Measurements from ENCODE around the gene MORC4. TPM values are rescaled to one million over a fixed set of nuclear protein-coding genes. Genes with fewer than 3 reads are reported as not detected.

The MORC4 gene
- total RNA-seq, 1 experiment from 2014 or later = 7.0 TPM

DNA sequence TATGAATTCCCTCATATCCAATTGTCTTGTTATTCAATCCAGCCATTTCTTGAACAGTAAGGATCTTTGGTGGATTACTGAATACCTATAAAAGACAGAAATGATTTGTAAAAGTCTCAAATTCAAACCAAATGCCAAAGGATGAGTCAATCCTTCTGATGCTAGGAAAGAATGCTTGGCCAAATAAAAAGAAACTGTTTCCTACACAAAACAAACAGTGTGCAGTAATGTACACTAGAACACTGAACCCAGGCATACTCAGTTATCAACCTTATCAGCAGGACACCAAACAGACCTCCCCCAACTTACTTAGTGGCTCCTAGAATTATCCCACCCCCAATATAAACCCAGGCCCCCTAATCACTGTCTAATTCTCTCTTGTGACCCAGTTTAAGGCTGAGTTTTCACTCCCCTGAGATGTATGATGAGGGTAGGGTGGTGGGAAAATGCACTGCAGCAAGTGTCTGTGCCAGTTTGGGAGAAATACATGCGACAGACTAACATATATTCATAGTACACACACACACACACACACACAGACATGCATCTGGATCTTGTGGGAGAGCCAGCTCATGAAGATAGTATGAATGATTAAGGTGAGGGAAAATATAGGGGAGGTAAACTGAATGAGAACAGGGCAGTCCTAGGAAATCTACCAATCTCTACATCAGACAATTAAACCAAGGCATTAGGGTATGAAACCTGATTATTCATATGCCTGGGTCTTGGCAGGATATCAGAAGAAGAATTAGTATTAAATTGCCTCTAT is 44.8 kb downstream of the MORC4 start:
- DNase-seq (ENCODE audit: low spot score) = no peak

DNA sequence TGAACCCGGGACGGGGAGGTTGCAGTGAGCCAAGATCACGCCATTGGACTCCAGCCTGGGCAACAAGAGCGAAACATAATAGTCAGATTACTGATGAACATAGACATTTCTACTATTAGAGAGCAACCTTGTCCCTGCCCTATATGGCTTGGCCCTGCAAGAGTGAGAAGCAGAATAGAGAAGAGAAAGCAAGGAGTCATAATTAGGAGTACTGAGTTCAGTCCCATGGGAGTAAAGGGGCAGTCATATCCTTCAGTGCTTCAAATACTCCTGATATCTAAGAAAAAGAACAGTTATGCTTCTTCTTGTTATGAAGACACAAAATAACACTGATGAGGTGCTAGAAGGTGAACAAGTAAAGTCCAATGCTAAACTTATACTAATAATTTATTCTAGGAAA is 46.0 kb downstream of the MORC4 start:
- DNase-seq (ENCODE audit: low spot score) = no peak
- in situ Hi-C loops (cut with HindIII; ENCODE audit: low sequenced_read_pairs) = no loop called here

More for the DNA sequence above, 44.8 kb downstream of the MORC4 start:
- in situ Hi-C loops (cut with HindIII; ENCODE audit: low sequenced_read_pairs) = no loop called here

DNA sequence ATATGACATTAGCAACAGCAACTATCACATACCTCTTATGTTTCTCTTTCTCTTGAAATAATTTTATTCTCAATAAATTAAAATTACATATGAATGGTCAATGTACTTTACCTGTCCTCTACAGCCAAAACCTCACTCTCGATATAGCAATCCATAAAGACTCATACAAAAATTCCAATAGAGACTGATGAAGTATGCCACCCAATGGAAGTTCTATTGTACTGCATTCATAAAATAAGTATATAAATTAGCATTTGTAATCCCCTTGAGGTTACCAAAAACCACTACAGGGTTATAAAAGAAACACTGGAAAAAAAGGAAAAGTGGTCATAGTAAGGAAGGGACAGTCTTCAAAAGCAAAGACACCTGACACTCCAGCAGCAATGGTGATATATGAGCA is 47.0 kb downstream of the MORC4 start:
- no peak for DNase-seq (ENCODE audit: low spot score)

DNA sequence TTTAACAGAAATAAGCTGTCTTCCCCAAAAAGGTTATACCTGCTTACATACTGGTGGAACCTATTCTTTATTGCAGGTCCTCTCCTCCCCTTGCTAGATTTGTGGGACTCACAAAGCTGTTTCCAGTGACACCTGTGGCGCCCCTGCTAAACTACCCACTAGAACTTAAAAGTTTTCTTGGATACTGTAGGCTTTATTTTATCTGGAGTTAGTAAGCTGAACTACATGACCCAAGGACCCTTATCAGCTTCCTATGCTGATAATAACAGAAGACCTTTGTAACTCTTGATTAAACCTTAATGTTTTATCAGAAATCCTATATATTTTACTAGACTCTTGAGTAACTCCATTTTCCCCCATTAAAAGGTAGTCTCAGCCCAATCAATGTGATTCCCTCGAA is 47.5 kb downstream of the MORC4 start:
- DNase-seq (ENCODE audit: low spot score) = no peak
- in situ Hi-C loops (cut with HindIII; ENCODE audit: low sequenced_read_pairs) = no loop called here

More for the DNA sequence above, 47.0 kb downstream of the MORC4 start:
- in situ Hi-C loops (cut with HindIII; ENCODE audit: low sequenced_read_pairs) = no loop called here

DNA sequence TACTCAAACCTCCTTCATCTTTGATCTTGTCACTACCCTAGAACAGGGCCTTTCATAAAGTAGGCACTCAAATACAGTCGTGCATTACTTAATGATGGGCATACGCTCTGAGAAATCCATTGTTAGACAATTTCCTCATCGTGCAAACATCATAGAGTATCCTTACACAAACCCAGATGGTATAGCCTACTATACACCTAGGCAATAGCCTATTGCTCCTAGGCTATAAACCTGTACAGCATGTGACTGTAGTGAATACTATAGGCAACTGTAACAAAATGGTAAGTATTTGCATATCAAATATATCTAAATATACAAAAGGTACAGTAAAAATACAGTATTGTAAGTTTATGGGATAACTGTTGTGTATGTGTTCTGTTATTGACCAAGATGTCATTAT is 47.9 kb downstream of the MORC4 start:
- DNase-seq (ENCODE audit: low spot score) = no peak
- in situ Hi-C loops (cut with HindIII; ENCODE audit: low sequenced_read_pairs) = no loop called here

DNA sequence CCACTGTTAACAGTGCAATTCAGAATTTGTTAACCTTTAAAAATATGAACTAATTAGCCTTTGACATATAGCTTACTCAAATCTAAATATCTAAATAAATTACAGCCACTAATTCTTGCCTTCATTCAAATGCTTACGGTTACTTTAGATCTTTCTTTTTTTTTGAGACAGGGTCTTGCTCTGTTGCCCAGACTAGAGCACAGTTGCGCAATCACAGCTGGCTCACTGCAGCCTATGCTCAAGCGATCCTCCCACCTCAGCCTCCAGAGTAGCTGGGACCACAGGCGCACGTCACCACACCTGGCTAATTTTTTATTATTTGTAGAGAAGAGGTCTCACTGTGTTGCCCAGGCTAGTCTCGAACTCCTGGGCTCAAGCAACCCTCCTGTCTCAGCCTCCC is 48.8 kb downstream of the MORC4 start:
- no peak for DNase-seq (ENCODE audit: low spot score)
- in situ Hi-C loops (cut with HindIII; ENCODE audit: low sequenced_read_pairs) = no loop called here

DNA sequence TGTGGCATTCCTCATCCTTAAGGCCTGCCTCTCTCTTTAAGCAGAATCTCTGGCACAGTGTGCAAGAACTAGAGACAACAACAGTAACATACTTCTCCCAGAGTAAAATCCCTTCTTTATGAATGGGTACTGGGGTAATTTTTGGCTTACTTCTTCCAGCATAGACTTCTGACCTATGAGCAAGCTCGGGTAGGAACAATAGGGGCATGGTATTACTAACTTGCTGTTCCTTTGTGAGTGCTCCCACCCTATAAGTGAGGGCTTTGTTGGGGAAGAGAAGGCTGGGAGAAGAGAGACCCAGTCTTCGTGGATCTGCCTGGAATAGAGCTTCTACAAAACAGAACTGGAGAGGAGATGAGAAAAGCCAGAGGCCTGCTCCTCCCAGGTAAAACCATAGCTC is 49.6 kb downstream of the MORC4 start:
- in situ Hi-C loops (cut with HindIII; ENCODE audit: low sequenced_read_pairs) = no loop called here

DNA sequence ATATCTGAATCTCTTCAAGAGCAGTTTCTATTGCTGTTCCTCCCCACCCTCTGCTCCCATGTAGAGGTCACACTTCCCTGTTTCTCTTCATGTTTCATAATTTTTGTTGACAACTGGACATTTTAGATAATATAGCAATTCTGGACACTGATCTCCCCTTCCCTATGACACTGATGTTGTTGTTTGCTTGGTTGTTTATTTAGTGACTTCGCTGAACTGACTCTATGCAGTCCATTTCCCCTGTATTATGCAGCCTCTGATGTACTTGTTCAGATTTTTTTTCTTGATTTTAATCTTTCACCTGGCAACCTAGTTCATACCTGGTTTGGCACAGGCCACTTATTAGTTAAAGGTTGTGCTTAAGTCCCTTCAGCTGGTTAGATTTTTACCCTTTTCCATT is 50.6 kb downstream of the MORC4 start:
- in situ Hi-C loops (cut with HindIII; ENCODE audit: low sequenced_read_pairs) = no loop called here
- no peak for DNase-seq (ENCODE audit: low spot score)

More for the DNA sequence above, 49.6 kb downstream of the MORC4 start:
- no peak for DNase-seq (ENCODE audit: low spot score)

DNA sequence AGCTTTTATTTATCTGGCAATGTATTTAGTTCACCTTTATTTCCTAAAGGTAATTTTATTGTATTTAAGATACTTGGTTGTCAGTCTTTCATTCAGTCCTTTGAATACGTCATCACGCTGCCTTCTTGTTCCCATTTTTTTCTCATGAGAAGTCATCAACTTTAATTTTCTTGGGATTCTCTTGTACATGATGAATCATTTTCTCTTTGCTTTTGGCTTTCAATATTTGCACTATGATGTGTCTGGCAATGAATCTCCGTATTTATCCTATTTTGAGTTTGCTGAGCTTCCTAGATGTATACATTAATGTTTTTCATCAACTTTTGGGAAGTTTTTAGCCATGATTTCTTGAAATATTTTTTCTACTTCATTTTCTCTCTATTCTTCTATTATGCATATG is 51.4 kb downstream of the MORC4 start:
- no peak for DNase-seq (ENCODE audit: low spot score)
- in situ Hi-C loops (cut with HindIII; ENCODE audit: low sequenced_read_pairs) = no loop called here

DNA sequence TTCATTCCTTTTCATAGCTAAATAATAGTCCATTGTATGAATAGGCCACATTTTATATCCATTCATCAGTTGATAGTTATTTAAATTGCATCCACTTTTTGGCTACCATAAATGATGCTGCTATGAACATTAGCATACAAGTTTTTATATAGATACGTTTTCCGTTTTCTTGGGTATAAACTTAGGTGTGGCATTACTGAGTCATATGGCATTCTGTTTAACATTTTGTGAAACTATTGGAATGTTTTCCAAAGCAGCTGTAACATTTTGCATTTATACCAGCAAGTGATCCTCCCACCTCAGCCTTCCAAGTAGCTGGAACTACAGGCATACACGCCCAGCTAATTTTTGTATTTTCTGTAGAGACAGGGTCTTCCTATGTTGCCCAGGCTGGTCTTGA is 53.5 kb downstream of the MORC4 start:
- in situ Hi-C loops (cut with HindIII; ENCODE audit: low sequenced_read_pairs) = no loop called here
- DNase-seq (ENCODE audit: low spot score) = no peak

DNA sequence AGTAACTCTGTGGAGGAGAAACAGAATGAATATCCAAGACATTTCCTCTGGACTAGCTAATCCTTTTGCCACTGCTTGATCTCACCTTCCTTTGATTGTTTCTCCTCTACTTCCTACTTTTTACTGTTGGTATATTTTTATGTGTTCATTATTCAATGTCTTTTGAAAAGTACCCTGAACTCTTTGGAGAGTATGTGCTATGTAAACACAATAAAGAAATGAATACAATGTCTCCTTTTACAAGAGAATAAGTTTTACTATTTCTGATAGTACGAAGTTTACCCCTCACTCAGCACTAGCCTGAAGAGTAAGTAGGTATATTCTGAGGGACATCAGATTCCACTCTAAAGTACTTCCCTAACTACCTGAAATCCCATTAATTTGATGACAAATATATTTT is 59.9 kb downstream of the MORC4 start:
- in situ Hi-C loops (cut with HindIII; ENCODE audit: low sequenced_read_pairs) = no loop called here
- DNase-seq (ENCODE audit: low spot score) = no peak

DNA sequence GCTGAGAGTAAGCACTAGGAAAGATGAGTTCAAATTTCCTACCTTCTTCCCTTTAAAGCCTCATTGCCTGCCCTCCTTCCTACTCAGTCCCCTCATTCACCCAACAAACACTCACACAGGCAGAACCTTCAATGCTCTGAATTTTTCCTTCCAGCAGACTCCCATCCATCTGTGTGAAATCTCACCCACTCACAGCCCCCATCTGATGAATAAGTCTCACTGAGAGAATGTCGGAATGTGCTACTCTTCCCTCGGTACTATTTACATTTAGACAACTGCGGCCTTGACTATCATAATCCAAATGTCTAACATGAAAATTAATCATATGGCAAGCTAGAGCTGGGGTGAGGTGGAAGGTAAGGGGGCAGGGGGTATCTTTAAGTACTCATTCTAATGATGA is 60.4 kb downstream of the MORC4 start:
- in situ Hi-C loops (cut with HindIII; ENCODE audit: low sequenced_read_pairs) = no loop called here
- no peak for DNase-seq (ENCODE audit: low spot score)

DNA sequence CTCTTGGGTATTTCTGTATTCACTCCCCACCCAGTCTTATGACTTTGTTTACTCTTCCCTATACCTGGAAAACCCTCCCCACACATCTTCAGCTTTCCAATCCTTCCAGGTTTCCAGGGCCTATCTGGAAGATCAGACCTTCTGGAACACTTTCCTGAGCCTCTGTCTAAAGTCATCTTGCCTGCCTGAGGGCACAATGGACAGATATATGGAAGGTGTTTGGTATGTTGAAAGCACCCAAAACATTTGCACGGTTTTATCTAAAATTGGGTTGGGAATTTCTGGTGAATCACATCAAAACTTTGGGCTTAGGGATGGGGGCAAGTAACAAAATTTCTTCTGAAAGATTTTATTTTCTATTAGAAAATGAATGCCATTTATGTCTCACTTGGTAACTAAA is 63.8 kb downstream of the MORC4 start:
- in situ Hi-C loops (cut with HindIII; ENCODE audit: low sequenced_read_pairs) = no loop called here
- DNase-seq (ENCODE audit: low spot score) = no peak

DNA sequence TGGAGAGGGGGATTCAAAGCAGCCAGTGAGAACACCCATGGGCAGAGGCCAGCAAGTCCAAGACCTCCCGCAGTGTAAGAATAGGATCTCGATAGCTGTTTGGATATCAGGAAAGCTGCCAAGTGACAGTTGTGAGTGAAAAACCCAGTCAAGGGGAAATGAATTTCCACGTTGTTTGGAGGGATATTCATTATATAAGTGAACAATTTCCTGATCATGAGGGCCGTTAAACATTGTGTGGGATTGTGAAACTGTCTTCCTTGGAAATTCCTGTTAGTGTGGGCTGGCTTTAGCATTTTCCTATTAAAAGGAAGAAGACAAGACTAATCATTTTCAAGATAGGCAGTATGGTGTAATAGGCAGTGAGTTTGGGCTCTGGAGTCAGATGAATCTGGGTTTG is 64.8 kb downstream of the MORC4 start:
- no peak for DNase-seq (ENCODE audit: low spot score)
- in situ Hi-C loops (cut with HindIII; ENCODE audit: low sequenced_read_pairs) = no loop called here

DNA sequence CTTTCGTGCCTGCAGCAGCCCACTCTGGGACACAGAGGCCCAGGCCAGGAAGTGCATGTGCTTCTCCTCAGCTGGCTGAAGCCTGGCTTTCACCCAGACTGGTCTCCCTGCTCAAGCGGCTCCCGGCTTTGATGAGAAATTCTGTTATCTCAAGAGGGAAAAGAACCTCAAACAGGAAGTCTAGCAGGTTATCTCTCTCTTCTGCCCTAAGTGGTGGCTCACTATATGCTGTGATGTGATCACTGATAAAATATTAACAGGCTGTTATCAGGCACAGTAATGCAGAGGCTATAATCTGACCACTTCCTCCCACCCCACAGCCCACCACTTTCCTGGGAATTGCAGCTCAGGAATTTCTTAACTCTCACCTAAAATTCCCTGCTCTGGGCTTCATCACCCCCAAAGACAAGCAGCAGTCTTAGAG is 66.5 kb downstream of the MORC4 start:
- in situ Hi-C loops (cut with HindIII; ENCODE audit: low sequenced_read_pairs) = no loop called here
- DNase-seq (ENCODE audit: low spot score) = no peak

DNA sequence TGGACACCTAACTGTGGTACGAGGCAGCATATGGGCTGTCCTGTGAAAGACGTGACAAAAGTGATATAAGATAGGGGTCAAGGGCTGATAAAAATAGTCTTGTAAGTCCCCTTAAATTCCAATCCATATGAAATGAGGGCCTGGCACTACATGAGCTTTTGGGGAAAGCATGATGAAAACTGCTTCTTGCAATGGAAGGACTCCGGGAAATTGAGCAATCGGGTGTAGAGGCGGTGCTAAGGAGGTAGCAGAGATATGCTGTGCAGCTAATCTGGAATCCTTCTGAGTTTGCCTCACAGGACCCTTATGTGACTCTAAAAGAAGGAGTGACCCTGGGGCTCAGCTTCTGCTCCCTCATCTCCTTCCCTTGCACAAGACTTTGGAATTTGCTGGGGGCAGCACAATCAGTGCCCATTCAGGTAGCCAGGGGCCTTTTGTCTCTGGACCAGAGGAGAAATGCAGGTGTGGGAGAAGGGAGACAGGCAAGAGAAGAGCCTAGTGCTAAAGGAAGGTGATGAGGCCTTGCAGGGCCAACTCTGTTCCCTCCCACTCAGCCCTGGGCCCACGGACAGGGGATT is 67.0 kb downstream of the MORC4 start:
- no peak for DNase-seq (ENCODE audit: low spot score)
- in situ Hi-C loops (cut with HindIII; ENCODE audit: low sequenced_read_pairs) = no loop called here

DNA sequence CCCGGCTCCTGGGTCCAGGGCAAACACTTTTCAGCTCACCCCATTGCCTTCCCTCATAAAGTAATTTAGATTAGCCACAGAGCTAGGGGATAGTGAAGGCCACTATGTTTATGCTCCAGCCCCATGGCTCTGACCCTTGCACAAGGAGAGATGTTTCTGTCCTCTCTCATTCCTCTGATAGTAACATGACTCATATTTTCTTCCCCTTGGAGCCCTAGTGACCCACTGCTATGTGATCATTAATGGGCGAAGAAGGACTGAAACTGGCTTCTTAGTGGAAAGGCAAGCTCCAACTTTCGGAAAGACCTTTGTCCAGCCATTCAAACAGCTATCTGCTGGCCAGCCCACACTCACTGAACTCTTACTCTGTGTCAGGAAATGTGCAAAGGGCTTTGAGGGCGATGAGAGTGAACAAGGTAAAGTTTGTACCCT is 67.5 kb downstream of the MORC4 start:
- no peak for DNase-seq (ENCODE audit: low spot score)
- in situ Hi-C loops (cut with HindIII; ENCODE audit: low sequenced_read_pairs) = no loop called here

DNA sequence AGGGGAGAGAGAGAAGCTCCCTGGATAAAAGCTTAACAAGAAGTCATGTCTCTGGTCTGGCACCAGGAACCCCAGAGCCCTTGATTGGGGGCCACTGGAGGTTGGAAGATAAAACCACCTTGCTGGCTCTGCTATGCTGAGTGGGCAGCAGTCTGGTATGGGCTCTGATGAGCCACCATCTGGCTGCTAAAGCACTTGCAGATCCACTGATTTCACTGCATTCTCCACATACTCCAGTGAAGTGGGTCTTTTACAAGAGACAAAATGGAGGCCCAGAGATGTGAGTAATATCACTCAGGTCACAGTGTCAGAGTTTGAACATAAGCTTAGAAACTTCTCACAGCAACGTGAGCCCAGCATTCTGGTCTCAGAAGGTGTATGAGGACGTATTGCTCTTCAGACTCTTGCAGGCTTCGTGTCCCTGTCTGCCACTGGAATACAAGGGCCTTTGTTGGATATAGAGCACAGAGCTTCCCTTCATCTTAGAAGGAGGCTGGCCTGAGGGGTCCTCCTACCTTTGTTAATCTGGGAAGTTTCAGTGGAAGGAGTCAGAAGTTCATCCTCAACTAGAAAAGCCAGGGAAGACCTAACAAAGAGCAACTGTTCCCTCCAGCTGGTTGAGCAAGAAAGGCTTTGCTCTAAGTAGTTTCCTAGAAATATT is 68.1 kb downstream of the MORC4 start:
- no peak for DNase-seq (ENCODE audit: low spot score)
- in situ Hi-C loops (cut with HindIII; ENCODE audit: low sequenced_read_pairs) = no loop called here

DNA sequence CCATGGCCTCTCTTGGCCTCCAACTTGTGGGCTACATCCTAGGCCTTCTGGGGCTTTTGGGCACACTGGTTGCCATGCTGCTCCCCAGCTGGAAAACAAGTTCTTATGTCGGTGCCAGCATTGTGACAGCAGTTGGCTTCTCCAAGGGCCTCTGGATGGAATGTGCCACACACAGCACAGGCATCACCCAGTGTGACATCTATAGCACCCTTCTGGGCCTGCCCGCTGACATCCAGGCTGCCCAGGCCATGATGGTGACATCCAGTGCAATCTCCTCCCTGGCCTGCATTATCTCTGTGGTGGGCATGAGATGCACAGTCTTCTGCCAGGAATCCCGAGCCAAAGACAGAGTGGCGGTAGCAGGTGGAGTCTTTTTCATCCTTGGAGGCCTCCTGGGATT is 71.8 kb downstream of the MORC4 start:
- in situ Hi-C loops (cut with HindIII; ENCODE audit: low sequenced_read_pairs) = no loop called here
- no peak for DNase-seq (ENCODE audit: low spot score)

DNA sequence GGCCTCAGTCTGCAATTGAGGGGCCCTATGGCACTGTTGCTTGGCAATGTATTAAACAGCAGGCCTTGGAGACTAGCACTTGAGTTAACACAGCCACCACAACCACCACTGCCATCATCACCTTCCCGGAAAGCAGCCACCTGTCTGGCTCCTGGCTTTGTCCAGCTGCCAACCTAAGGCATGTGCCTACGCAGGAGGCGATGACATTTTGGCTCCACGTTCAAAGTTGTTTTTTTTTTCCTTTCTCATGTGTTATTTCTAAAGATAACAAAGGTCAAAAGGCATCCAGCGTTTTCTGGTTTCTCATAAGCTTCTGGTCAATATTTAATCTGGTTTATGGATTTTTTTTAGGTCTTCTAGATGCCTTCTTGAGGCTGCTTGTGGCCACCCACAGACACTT is 72.3 kb downstream of the MORC4 start:
- DNase-seq (ENCODE audit: low spot score) = no peak
- in situ Hi-C loops (cut with HindIII; ENCODE audit: low sequenced_read_pairs) = no loop called here

DNA sequence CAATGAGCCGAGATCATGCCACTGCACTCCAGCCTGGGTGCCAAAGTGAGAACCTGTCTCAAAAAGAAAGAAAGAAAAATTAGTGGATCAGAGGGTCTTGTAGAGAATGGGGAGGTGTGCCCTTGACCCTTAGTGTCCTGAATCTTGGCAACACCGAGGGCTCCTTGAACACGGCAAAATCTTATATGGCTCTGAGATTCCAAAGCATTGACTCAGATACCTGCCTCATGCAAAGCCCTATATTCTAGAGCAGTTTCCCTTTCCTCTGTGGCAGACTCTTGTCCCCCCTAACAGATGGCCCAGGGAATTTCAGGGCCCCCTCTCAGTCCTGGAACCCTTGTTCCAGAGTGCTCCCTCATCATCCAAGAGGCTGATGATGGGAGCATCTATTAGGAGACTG is 73.0 kb downstream of the MORC4 start:
- in situ Hi-C loops (cut with HindIII; ENCODE audit: low sequenced_read_pairs) = no loop called here
- no peak for DNase-seq (ENCODE audit: low spot score)

All from G401 (cell line).